ENCODE data around the gene TCEA3.

- TF ChIP-seq POLR2A (IDR thresholded peaks at IDR 0.05) (no peak), CTCF (IDR thresholded peaks at IDR 0.05) (no peak), EP300 (IDR thresholded peaks at IDR 0.05) (no peak)
Measured at GRCh38 chr1:23395849-23396248, 28.7 kb downstream of the TCEA3 start.

All from suprapubic skin (tissue), 3 donors.